ENCODE results near the gene SART1. TPM values are rescaled to one million over a fixed set of nuclear protein-coding genes. Genes with fewer than 3 reads are reported as not detected.

The SART1 gene
- polyA plus RNA-seq (ENCODE audit: insufficient read length), result 48.6 TPM
- long read RNA-seq, donor 1, transcript SART1-201 (20 exons, 3,293 nt), result major isoform, 9 of 21 reads
- long read RNA-seq, donor 1, partial matches to known transcripts, result 10 of 21 reads
- long read RNA-seq, donor 1, other reads (novel, unspliced or antisense), result 0 of 21 reads
- long read RNA-seq, donor 2, partial matches to known transcripts, result 0 of 4 reads
- long read RNA-seq, donor 2, other reads (novel, unspliced or antisense), result 0 of 4 reads
- long read RNA-seq, donor 3, partial matches to known transcripts, result 0 of 5 reads
- long read RNA-seq, donor 3, other reads (novel, unspliced or antisense), result 0 of 5 reads
- long read RNA-seq, donor 4, partial matches to known transcripts, result 0 of 2 reads
- long read RNA-seq, donor 4, other reads (novel, unspliced or antisense), result 0 of 2 reads
- long read RNA-seq, donor 5, transcript SART1-201 (20 exons, 3,293 nt), result major isoform, 9 of 17 reads
- long read RNA-seq, donor 5, partial matches to known transcripts, result 5 of 17 reads
- long read RNA-seq, donor 5, other reads (novel, unspliced or antisense), result 0 of 17 reads
- long read RNA-seq, donor 6, transcript SART1-201 (20 exons, 3,293 nt), result major isoform, 10 of 12 reads
- long read RNA-seq, donor 6, partial matches to known transcripts, result 0 of 12 reads
- long read RNA-seq, donor 6, other reads (novel, unspliced or antisense), result 0 of 12 reads
- long read RNA-seq, donor 7, transcript SART1-201 (20 exons, 3,293 nt), result major isoform, 7 of 17 reads
- long read RNA-seq, donor 7, partial matches to known transcripts, result 5 of 17 reads
- long read RNA-seq, donor 7, other reads (novel, unspliced or antisense), result 0 of 17 reads
- long read RNA-seq, donor 8, partial matches to known transcripts, result 0 of 2 reads
- long read RNA-seq, donor 8, other reads (novel, unspliced or antisense), result 0 of 2 reads

DNA sequence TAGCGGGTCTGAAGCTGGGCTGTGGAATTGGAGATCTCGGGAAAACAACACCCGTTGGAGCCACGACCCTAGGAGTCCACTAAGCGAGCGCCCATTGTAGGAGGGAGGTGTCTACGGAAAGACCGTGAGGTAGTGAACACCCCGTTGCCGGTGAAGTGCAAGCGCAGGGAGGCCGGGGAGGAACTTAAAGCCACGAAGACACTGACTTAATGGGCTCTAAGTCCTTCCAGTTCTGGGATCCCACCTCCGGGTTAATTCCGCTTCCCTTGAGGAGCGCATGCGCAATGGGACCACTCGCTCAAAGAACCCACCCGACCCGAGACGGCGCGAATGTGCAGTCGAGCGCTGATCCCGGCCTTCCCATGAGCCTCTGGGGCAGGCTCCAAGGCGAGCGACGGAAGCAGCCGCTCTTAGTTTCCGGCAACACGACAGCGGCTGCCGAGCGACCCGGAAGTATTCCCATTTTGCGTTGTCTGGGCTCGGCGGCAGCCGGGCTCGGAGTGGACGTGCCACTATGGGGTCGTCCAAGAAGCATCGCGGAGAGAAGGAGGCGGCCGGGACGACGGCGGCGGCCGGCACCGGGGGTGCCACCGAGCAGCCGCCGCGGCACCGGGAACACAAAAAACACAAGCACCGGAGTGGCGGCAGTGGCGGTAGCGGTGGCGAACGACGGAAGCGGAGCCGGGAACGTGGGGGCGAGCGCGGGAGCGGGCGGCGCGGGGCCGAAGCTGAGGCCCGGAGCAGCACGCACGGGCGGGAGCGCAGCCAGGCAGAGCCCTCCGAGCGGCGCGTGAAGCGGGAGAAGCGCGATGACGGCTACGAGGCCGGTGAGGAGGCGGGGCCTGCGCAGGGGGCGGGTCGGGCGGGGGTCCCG is at the start of gene SART1:
Gene SART1 (plus strand): TSS at position 468 of the 874 bp plus-strand sequence. CDS start 47 bp downstream, at position 515.
- peak; percentile 98 for DNase-seq

DNA sequence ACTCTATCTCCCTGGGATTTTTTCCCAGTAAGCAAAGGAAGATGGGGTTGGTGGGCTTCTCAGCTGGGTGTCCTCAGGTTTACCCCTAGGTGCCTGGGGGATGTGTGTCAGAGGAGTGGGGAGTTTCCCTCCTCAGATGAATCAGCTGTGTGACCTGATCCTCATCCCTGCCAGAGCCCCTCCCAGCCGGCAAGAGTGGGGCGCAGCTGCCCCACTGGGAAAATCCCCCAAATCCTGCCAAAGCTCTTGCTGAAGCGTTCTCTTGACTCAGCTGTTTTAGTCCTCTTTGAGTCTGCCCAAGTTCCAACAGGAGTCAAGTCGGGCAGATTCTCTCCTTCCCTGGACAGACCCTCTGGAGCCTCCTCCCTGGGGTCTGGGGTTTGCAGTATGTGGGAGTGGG is 48.7 kb upstream of the SART1 start:
- DNase-seq, result no peak

- no peak for DNase-seq
Measured at GRCh38 chr11:65915101-65915820, 46.3 kb upstream of the SART1 start.

- DNase-seq, result no peak
Measured at GRCh38 chr11:65915821-65916251, 45.7 kb upstream of the SART1 start.

- DNase-seq, result no peak
Measured at GRCh38 chr11:65916391-65916790, 45.1 kb upstream of the SART1 start.

- DNase-seq, result no peak
Measured at GRCh38 chr11:65917077-65917433, 44.5 kb upstream of the SART1 start.

GRCh38 chr11:65917434-65918210 is 43.9 kb upstream of the SART1 start:
- no peak for DNase-seq

DNA sequence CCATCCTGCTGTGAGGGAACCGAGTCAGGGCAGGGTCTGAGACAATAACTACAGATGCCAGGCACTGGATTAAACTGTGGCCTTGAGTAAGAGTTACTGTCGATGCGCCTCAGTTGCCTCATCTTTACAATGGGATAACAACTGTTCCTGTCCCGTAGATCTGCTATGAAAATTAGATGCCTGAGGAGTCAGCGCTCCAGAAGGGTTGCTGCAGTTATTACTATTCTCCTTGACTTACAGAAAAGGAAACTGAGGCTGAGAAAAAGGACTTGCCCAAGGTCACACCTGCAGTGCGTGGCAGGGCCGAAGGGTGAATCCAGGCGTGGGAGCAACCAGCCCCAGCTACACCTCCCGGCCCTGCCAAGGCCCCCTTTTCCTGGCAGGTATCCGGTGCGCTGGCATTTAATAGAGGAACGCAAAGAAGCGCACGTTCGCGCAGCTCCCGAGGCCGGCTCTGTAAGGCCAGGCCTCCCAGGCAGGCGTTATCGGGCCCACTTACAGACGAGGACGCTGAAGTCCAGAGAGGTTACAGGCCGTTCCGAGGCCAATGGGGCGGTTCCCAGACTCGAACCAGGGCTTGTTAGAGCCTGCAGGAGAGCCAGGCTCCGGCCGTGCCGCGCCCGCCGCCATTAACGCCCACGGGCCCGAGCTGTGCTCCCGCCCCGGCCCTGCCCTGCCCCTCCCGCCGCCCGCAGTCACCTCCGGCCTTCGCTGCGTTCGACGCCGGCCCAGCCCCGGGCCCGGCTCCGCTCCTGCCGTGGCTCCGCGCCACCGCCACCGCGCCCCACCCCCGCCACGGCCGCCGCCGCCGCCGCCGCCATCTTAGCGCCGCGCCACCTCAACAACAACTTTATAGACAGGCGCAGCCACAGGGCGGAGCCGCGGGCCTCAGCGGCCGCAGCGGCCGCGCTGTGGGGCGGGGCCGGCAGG is 43.1 kb upstream of the SART1 start, which contains the start of gene C11orf68:
Gene C11orf68 (minus strand): TSS at position 852 of the 930 bp plus-strand sequence. CDS start 31 bp downstream, at position 821.
- DNase-seq, result no peak

DNA sequence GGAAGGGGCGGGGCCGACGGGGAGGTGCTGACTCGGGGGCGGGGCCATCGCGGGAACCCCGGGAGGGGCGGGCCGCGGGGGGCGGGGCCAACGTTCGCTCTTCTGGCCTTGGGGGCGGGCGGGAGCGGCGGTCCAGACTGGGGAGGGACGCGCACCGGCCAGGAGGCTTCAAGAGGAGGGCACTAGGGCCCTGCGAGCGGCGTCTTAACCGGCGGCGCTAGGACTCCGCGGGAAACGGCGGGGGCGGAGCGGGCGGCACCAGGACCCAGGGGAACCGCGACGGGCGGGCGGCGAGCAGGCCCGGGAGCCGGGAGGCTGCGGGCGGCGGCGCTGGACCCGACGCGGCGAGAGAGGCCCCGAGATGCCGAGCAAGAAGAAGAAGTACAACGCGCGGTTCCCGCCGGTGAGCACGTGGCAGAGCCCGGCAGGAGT is 42.4 kb upstream of the SART1 start, which contains the start of gene DRAP1:
Gene DRAP1 (plus strand): TSS at position 286 of the 432 bp plus-strand sequence. CDS start 76 bp downstream, at position 362.
- DNase-seq, result peak; percentile 98

GRCh38 chr11:65919573-65920371 is 41.8 kb upstream of the SART1 start:
- DNase-seq, result no peak

GRCh38 chr11:65920372-65920802 is 41.1 kb upstream of the SART1 start:
- no peak for DNase-seq

DNA sequence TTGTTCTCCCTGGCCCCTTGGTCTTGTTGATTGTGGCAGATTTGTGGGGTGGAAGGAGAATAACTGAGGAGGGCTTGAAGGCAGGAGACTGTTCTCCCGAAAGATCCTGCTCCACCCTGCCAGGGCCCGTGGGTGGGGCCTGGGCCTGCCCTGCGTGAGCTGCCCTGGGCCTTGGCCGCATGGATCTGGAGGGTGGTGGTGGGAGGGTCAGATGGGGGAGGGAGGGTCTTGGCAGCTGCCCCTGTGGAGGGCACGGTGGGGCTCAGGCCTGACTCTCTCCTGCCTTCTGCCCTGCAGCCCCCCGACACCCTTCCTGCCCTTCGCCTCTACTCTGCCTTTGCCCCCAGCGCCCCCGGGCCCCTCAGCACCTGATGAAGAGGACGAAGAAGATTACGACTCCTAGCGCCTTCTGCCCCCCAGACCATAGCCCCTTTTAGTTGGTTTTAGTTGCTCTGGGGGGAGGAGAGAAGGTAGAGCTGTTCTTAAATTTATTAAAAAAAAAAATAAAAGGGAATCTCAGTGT is 40.4 kb upstream of the SART1 start:
- no peak for DNase-seq

DNA sequence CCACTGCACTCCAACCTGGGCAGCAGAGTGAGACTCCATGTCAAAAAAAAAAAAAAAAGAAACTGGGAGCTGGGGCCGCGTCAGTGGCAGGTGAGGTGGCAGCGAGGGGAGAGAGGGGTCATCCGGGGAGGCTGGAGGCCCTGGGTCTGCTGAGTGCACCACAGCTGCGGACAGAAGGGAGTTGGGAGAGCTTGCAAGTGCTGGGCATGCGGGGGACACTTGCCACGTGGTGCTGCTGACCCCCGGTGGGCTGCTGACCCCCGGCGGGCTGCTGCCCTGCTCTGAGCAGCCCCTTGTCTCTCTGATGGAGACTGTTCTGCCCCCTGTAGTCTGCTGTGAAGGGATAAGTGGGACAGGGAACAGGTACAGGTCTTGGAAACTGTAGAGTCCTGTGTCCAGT is 39.7 kb upstream of the SART1 start:
- DNase-seq, result no peak

DNA sequence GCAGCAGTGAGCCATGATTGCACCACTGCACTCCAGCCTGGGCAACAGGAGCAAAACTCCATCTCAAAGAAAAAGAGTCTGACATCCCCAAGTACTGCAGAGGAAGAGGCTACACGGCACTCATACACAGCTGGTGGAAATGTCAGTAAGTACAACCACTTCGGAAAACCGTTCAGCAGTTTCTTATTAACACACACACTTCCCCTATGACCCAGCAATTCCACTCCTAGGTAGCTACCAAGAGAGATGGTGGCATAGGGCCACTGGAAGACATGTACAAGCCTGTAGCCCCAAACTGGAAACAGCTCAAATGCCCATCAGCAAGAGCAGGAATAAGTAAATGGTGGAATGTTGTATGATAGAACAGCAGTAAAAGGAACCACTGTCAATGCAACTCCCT is 39.0 kb upstream of the SART1 start:
- no peak for DNase-seq

- no peak for DNase-seq
Measured at GRCh38 chr11:65925397-65925796, 36.1 kb upstream of the SART1 start.

DNA sequence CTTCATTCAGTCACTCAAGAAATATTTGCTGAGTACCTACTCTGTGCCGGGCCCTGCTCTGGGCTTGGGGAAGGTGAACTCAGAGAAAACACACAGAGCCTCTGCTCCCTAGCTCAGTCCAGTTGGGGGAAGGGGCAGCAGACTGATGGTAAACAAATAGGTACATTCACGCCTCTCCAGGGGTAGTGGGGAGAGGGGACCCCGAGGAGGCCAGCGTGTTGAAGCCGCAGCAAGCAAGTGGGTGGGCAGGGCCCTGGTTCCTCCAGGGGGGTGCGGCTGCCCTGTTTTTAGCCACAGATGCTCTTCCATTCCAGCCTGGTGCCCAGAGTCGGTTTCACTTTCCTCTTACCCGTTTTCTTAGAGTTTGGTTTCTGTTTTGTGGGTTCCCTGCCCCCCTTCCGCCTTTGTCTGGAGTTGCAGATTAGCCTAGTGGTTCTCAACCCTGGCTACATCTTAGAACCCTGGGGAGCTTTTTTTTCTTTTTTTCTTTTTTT is 33.6 kb upstream of the SART1 start:
- no peak for DNase-seq

DNA sequence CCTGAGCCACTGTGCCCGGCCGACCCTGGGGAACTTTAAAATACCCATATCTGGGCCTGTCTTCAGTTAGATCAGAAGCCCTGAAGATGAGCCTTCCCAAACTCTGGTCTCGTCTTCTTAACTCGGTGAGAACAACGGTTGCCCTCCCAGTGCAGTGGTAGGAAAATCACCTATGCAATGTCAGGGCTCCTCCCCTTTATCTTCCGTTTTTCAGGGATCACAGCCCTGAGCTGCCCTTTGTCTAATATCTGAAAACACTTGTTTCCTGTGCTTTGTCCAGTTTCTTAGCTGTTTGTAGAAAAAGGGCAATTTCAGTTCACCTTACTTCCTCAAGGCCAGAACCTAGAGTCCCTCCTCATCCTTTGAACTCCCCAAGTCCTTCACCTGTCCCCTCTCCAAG is 32.9 kb upstream of the SART1 start:
- no peak for DNase-seq
